AG04450 (cell line): Measurements from ENCODE around the gene DCTN5. TPM values are rescaled to one million over a fixed set of nuclear protein-coding genes. Genes with fewer than 3 reads are reported as not detected.
A peak's percentile ranks its signal among the peaks of the same experiment; 100 is the strongest.

ENCODE experiments used
- CTCF ChIA-PET: fragments of 300-600, 350-600 bp; formaldehyde crosslinking; extraction: SDS; loops from one replicate; lab custom pipeline; 2022; ENCODE audit warnings: antibody characterized with exemption, inconsistent platforms; lab: Charles Lee
- POLR2A ChIA-PET: fragments of 350-600 bp; formaldehyde crosslinking; extraction: SDS; loops from one replicate; lab custom pipeline; 2021; ENCODE audit warnings: antibody characterized with exemption, inconsistent platforms; lab: Yijun Ruan, JAX
- DNase-seq: peaks from one replicate; pipeline ENCODE4 v3.0.0-alpha.2; 2011; ENCODE audit warnings: low read depth, low spot score
- H3K27ac ChIP-seq: one replicate; pipeline ENCODE4 v1.5.1; 2012; ENCODE audit warnings: low read depth, low read length, control low read depth
- H3K27me3 ChIP-seq: one replicate; pipeline ENCODE4 v1.6.0; 2012; ENCODE audit warnings: low read length; ENCODE audit not compliant: control insufficient read depth, insufficient read depth
- H3K4me3 ChIP-seq: 2 replicates; pipeline ENCODE4 v1.5.1; 2011; ENCODE audit warnings: mild to moderate bottlenecking, low read depth, low read length, control low read depth
- H3K9me3 ChIP-seq: 2 replicates; pipeline ENCODE4 v1.5.1; 2012; ENCODE audit warnings: low read length; ENCODE audit not compliant: control insufficient read depth, insufficient read depth
- CTCF ChIP-seq: IDR thresholded peaks from 2 replicates; pipeline ENCODE4 v1.5.1; 2011; ENCODE audit warnings: low read depth, low read length, control low read depth, inconsistent platforms
- polyA minus RNA-seq: library from RNA; depleted of rRNA, polyadenylated mRNA; stranded (reverse); fragments of >200 nt; gene quantifications from 2 replicates; pipeline ENCODE4 v1.2.3, GENCODE V29; 2011; rRNA and poly(A)+ RNA removed
- polyA plus RNA-seq: library from polyadenylated mRNA; depleted of rRNA; stranded (reverse); fragments of >200 nt; gene quantifications from 2 replicates; pipeline ENCODE4 v1.2.3, GENCODE V29; 2011; rRNA removed

Gene DCTN5
- 86.3 and 92.1 TPM in 2 replicates for polyA plus RNA-seq
- 106 and 117 TPM in 2 replicates for polyA minus RNA-seq

- peaks cover 4% of the 10 kb centered on the region; the same call in 1 of the 2 replicates for H3K9me3 ChIP-seq
- no peak for TF ChIP-seq CTCF
- H3K27me3 ChIP-seq, result no peaks in the 10 kb centered on the region
- POLR2A ChIA-PET, result interaction anchor here (0.9 to 2.5 kb wide), 3 partner anchors 8 to 84 kb away, joined by 4 to 20 read pairs (median 10); partner anchors contain the start of genes EARS2 and UBFD1
- CTCF ChIA-PET, result no interaction called here
- H3K27ac ChIP-seq, result peak within 1 kb of the TSS; percentile 68
- DNase-seq, result peak; percentile 75
- peak within 1 kb of the TSS; percentile 100 for H3K4me3 ChIP-seq
Measured at GRCh38 chr16:23640931-23641765, at the start of gene DCTN5, which contains the start of gene PALB2. Gene DCTN5, plus strand, starts transcription at chr16:23641466. Its CDS starts 77 bp downstream, at chr16:23641543. Gene PALB2, minus strand, starts transcription at chr16:23641310. Its CDS starts 153 bp downstream, at chr16:23641157.

GRCh38 chr16:23594186-23594585, 47.1 kb upstream of the DCTN5 start:
- TF ChIP-seq CTCF, result no peak
- CTCF ChIA-PET, result no interaction called here
- no peaks in the 10 kb centered on the region for H3K9me3 ChIP-seq
- DNase-seq, result no peak
- H3K27me3 ChIP-seq, result no peaks in the 10 kb centered on the region
- POLR2A ChIA-PET, result no interaction called here
- H3K4me3 ChIP-seq, result no peak overlapping the region
- no peak overlapping the region for H3K27ac ChIP-seq

- Histone ChIP-seq H3K9me3 (no peaks in the 10 kb centered on the region), H3K27me3 (no peaks in the 10 kb centered on the region), H3K4me3 (peak overlapping the region; percentile 77), H3K27ac (no peak overlapping the region)
- ChIA-PET POLR2A (no interaction called here), CTCF (no interaction called here)
- DNase-seq, result no peak
- no peak for TF ChIP-seq CTCF
Measured at GRCh38 chr16:23595246-23595950, 45.9 kb upstream of the DCTN5 start.

GRCh38 chr16:23595951-23596720, 45.1 kb upstream of the DCTN5 start, which contains the start of gene NDUFAB1:
Gene NDUFAB1, minus strand, starts transcription at chr16:23596316. Its CDS starts 26 bp downstream, at chr16:23596290.
- DNase-seq, result peak; percentile 48
- H3K27me3 ChIP-seq, result no peaks in the 10 kb centered on the region
- peak within 1 kb of the TSS; percentile 77 for H3K4me3 ChIP-seq
- ChIA-PET POLR2A (no interaction called here), CTCF (interaction anchor here (0.6 to 2.1 kb wide), 26 partner anchors 8 to 1409 kb away, joined by 3 to 21 read pairs (median 4); partner anchors contain the start of genes EARS2 and UBFD1)
- peak within 1 kb of the TSS; percentile 21 for H3K27ac ChIP-seq
- peak; percentile 91 for TF ChIP-seq CTCF
- H3K9me3 ChIP-seq, result no peaks in the 10 kb centered on the region
